NCI-H1436 (cell line): ENCODE measurements around the gene TADA2A.
"Not testable (repeated sequence)": the region's sequence is repeated elsewhere in the genome, so short reads cannot be mapped to it uniquely, and the experiment has no call there.

Source experiments
- DNase-seq: peaks from one replicate; lab custom pipeline; 2025; lab: John Stamatoyannopoulos, UW

The TADA2A gene

DNA sequence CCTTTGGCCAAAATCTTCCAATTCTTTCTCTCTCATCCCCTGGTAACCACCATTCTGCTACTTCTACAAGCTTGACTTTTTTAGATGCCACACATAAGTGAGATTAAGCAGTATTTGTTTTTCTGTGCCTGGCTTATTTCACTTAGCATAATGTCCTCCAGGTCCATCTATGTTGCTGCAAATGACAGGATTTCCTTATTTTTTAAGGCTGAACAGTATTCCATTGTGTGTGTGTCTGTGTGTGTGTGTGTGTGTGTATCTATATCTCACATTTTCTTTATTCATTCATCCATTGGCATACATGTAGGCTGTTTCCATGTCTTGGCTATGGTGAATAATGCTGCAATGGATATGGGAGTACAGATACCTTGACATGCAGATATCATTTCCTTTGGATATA is 6.2 kb upstream of the TADA2A start:
- no peak for DNase-seq

DNA sequence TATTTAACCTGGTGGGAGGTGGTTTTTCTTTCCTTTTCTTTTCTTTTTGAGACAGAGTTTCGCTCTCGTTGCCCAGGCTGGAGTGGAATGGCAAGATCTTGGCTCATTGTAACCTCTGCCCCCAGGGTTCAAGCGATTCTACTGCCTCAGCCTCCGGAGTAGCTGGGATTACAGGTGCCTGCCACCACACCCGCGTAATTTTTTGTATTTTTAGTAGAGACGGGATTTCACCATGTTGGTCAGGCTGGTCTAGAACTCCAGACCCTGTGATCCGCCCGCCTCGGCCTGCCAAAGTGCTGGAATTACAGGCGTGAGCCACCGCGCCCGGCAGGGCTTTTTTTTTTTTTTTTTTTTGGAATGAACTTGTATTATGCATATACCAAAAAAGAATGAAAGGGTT is 1.2 kb upstream of the TADA2A start:
- DNase-seq: not testable (repeated sequence)

GRCh38 chr17:37405955-37406634 is 591 bp upstream of the TADA2A start:
- DNase-seq: no peak

GRCh38 chr17:37408145-37408479 is 1.4 kb downstream of the TADA2A start:
- not testable (repeated sequence) for DNase-seq

- DNase-seq: no peak
Observed at GRCh38 chr17:37410357-37410756, 3.7 kb downstream of the TADA2A start.

GRCh38 chr17:37413875-37414519 is 7.3 kb downstream of the TADA2A start:
- no peak for DNase-seq

DNA sequence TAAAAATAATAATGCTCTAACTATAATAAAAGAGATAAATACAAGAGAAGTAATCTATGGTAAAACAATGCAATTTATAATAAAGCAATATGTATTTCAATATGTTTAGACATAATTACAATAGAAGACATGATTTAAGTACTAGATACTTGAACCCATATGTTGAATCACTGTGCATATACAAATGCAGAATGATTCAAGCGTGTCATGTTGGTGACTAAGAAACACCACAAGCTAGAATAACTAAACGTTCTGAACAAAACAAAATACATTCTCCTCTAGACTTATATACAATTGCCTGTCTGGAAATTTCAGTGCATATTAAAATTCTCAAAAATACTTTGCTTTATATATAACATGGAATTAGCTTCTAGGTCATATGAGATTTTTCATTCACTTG is 11.2 kb downstream of the TADA2A start:
- DNase-seq: no peak

GRCh38 chr17:37422971-37423625 is 16.4 kb downstream of the TADA2A start:
- DNase-seq: no peak

DNA sequence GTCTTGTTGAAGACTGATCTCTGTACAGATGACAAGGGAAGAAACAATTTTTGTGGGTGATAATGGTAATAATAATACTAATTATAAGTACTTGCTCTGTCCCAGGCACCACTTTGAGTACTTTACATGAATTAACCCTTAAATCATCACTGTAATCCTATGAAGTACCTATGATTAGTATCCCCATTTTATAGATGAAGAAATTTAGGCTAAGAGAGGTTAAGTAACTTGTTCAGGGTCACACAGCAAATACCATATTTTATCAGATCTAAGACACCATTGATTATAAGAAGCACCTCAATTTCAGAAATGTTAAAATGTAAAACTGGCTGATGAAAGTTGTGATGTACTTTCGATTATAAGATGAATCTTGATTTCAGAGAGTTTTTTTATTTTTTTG is 18.6 kb downstream of the TADA2A start:
- no peak for DNase-seq

GRCh38 chr17:37429039-37429438 is 22.4 kb downstream of the TADA2A start:
- DNase-seq: no peak

DNA sequence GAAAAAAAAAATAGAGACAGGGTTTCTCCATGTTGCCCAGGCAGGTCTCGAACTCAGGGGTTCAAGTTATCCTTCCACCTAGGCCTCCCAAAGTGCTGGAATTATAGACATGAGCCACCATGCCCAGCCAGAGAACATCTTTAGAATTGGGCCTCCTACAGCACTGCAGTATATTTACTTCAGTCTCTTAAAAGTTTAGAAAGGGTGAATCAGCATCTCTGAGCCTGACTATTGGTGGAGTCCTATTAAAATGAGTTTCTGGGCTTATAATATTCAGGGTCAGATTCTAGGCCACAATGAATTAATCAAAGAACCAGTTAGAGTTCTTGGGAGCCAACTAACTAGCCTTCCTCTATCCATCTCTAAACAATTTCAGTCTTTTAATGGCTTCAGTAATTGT is 22.8 kb downstream of the TADA2A start:
- DNase-seq: no peak

GRCh38 chr17:37430051-37430627 is 23.5 kb downstream of the TADA2A start:
- DNase-seq: no peak

DNA sequence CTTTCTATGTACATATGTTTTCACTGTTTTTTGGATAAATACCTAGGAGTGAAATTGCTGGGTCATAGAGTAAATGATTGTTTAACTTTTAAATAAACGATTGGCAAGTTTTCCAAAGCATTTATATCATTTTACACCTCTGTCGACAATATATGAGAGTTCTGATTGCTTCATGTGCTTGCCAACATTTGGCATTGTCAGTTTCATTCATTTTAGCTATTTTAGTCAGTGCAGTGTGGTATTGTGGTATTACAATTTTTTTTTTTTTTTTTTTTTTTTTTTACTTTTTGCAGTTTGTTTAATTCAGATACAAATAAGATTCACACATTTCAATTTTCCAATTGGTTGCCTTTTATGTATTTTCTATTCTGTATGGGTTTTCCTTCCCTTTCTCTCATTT is 26.0 kb downstream of the TADA2A start:
- DNase-seq: no peak

DNA sequence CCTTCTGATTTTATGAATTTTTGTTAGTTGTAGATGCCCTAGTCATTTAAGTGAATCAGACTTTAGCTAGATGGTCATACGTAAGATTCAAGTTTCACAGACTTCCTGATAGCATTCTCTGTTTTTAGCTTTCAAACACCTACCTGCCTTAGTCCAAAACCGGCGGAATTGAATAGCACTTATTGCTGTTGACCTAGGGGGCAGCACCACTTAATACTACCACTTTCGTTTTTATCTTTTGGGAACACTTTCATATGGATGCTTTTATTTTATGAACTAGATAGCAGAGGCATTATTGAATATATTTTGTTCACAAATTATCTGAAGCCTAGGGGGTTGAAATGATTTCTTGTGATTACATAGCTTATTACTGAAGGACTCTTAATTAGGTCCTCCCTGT is 31.5 kb downstream of the TADA2A start:
- no peak for DNase-seq

GRCh38 chr17:37440424-37440823 is 33.7 kb downstream of the TADA2A start:
- DNase-seq: no peak

- DNase-seq: not testable (repeated sequence)
Observed at GRCh38 chr17:37441369-37442014, 34.8 kb downstream of the TADA2A start.

DNA sequence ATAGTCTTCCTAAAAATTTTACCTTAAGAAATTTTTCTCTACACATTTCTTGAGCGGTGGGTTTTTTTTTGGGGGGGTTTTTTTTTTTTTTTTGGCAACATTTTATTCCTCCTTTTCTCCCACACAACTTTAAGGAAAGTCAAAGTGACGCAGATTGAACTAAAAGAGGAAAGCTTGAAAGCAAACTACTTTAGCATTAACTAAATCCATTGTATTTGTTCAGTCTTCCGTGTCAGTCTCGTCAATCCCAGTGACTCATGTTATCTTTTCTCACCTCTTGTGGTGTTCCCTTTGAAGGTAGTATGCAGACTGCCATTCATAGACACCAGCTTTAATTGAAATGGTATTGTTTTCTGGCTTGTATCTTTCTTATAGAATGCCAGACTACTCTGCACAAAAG is 39.3 kb downstream of the TADA2A start:
- DNase-seq: no peak

DNA sequence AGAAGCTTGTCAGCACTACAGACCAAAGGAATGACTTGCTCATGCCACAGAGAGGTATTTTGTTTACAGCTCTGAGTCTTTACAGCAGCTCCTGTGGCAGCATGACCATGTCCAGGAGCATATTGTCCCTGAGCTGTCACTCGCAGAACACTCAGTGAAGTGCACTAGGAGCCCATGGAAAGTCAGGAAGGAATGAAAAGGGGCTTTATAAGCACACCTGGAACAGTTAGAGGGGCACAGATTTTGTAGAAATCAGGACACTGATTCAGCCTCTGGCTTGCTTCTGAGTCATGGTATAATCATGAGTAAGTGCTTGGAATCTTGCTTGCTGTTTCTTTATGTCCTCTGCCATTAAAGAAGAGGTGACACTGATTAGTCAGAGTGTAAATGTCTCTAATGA is 41.0 kb downstream of the TADA2A start:
- DNase-seq: no peak

- no peak for DNase-seq
Observed at GRCh38 chr17:37450112-37450511, 43.4 kb downstream of the TADA2A start.

DNA sequence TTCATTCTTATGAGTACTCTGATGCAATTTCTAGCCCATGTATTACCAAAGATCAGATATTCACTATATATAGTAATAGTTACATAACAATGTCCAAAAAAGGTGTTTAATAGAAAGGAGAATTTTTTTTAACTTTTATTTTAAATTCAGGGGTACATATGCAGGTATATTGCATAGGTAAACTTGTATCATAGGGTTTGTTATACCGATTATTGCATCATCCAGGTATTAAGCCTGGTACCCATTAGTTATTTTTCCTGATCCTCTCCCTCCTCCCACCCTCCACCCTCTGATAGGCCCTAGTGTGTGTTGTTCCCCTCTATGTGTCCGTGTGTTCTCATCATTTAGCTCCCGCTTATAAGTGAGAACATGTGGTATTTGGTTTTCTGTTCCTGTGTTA is 51.1 kb downstream of the TADA2A start:
- not testable (repeated sequence) for DNase-seq

DNA sequence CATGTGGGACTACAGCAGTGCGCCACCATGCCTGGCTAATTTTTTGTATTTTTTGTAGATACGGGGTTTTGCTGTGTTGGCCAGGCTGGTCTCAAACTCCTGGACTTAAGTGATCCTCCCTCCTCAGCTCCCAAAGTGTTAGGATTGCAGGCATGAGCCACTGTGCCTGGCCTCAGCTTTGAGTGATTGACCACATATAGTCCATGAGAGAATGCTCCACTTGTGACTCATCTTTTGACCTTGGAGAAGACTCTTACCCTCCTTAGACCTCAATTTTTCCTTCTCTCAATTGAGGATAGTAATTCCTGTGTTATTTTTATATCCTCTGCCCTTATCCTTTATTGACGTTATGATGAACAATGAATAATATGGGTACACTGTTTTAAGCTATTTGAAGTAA is 52.1 kb downstream of the TADA2A start:
- DNase-seq: no peak

DNA sequence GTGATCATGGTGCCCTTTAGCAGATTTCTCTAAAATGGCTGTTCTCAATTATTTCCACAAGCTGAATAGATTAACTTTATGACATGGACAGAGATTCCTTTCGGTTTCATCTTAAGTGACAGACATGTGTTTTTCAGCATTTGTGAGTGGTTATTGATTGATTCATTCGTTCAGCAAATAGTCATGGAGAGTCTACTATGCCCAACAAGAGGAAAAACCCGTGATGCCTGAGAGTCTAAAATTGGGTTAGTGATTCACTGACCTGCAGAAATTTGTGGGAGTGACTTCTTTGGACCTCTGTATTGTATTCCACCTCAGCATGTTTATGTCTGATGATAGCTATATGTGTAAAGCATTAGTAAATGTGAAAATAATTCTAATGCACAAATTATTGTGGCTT is 55.0 kb downstream of the TADA2A start:
- no peak for DNase-seq

GRCh38 chr17:37462492-37462891 is 55.8 kb downstream of the TADA2A start:
- DNase-seq: no peak
